ENCODE results near the gene LIX1. TPM values are rescaled to one million over a fixed set of nuclear protein-coding genes. Genes with fewer than 3 reads are reported as not detected.

Gene LIX1
- total RNA-seq, 1 donor from 2014 or later, result not detected

GRCh38 chr5:97044052-97044451, 98.4 kb downstream of the LIX1 start:
- no peaks in the 10 kb centered on the region for H3K9me3 ChIP-seq (replicated peaks)
- peaks cover 9% of the 10 kb centered on the region for H3K4me1 ChIP-seq
- no peaks in the 10 kb centered on the region for H3K27me3 ChIP-seq (ENCODE audit: low read depth)
- no peak overlapping the region for H3K27ac ChIP-seq (replicated peaks)
- DNase-seq, result peak; percentile 17
- intact Hi-C loops (cut with micrococcal nuclease), result no loop called here
- H3K36me3 ChIP-seq, result no peaks in the 10 kb centered on the region
- no peak overlapping the region for H3K4me3 ChIP-seq
- TF ChIP-seq, protein P1, sequence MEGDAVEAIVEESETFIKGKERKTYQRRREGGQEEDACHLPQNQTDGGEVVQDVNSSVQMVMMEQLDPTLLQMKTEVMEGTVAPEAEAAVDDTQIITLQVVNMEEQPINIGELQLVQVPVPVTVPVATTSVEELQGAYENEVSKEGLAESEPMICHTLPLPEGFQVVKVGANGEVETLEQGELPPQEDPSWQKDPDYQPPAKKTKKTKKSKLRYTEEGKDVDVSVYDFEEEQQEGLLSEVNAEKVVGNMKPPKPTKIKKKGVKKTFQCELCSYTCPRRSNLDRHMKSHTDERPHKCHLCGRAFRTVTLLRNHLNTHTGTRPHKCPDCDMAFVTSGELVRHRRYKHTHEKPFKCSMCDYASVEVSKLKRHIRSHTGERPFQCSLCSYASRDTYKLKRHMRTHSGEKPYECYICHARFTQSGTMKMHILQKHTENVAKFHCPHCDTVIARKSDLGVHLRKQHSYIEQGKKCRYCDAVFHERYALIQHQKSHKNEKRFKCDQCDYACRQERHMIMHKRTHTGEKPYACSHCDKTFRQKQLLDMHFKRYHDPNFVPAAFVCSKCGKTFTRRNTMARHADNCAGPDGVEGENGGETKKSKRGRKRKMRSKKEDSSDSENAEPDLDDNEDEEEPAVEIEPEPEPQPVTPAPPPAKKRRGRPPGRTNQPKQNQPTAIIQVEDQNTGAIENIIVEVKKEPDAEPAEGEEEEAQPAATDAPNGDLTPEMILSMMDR (IDR thresholded peaks at IDR 0.05; ENCODE audit: borderline replicate concordance), result peak; percentile 67

GRCh38 chr5:97043511-97043910, 98.9 kb downstream of the LIX1 start:
- Histone ChIP-seq H3K27ac (replicated peaks) (no peak overlapping the region), H3K9me3 (replicated peaks) (no peaks in the 10 kb centered on the region), H3K36me3 (no peaks in the 10 kb centered on the region), H3K4me3 (no peak overlapping the region), H3K4me1 (peaks cover 9% of the 10 kb centered on the region), H3K27me3 (ENCODE audit: low read depth) (no peaks in the 10 kb centered on the region)
- TF ChIP-seq, protein P1 (IDR thresholded peaks at IDR 0.05; ENCODE audit: borderline replicate concordance), result no peak
- DNase-seq, result no peak
- intact Hi-C loops (cut with micrococcal nuclease), result no loop called here

GRCh38 chr5:97042996-97043395, 99.4 kb downstream of the LIX1 start:
- TF ChIP-seq, protein P1 (IDR thresholded peaks at IDR 0.05; ENCODE audit: borderline replicate concordance), result no peak

More at GRCh38 chr5:97042996-97043395, 99.4 kb downstream of the LIX1 start:
- intact Hi-C loops (cut with micrococcal nuclease), result no loop called here
- Histone ChIP-seq H3K27ac (replicated peaks) (no peak overlapping the region), H3K36me3 (no peaks in the 10 kb centered on the region), H3K4me3 (no peak overlapping the region), H3K9me3 (replicated peaks) (no peaks in the 10 kb centered on the region), H3K27me3 (ENCODE audit: low read depth) (no peaks in the 10 kb centered on the region), H3K4me1 (peaks cover 9% of the 10 kb centered on the region)
- DNase-seq, result no peak

Other genes starting within 250 kb of the LIX1 start
- 56.8 TPM for gene LNPEP, start 206.5 kb downstream of the LIX1 start, total RNA-seq
- gene RIOK2, start 40.6 kb upstream of the LIX1 start, total RNA-seq, result 21.1 TPM